ENCODE data around the gene PTGIR. TPM values are rescaled to one million over a fixed set of nuclear protein-coding genes. Genes with fewer than 3 reads are reported as not detected.

Gene PTGIR
- total and polyA plus RNA-seq, 10 of the 15 experiments (the other 5 are each of a cell fraction or from before 2014, with no cell fraction given) = 0.34 to 29.1 (median 9.9) TPM

DNA sequence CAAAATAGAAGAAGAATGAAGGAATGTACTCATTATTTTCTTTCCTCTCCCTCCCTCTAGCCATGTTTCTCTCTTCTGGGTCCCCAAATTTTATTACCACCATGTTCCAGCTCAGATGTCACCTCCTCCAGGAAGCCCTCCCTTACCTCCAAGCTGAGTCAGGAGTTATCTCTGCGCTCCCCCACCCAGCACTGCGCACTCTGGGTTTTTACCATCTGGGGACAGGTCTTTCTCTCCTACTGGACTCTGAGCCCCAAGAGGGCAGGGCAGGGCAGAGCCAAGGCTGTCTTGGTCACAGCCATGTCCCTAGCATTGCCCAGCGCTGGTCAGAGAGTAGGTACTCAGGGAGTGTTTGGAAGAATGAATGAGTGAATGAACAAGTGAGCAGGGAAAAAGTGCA, 8.2 kb upstream of the PTGIR start (continued):
- TF ChIP-seq, protein P1, sequence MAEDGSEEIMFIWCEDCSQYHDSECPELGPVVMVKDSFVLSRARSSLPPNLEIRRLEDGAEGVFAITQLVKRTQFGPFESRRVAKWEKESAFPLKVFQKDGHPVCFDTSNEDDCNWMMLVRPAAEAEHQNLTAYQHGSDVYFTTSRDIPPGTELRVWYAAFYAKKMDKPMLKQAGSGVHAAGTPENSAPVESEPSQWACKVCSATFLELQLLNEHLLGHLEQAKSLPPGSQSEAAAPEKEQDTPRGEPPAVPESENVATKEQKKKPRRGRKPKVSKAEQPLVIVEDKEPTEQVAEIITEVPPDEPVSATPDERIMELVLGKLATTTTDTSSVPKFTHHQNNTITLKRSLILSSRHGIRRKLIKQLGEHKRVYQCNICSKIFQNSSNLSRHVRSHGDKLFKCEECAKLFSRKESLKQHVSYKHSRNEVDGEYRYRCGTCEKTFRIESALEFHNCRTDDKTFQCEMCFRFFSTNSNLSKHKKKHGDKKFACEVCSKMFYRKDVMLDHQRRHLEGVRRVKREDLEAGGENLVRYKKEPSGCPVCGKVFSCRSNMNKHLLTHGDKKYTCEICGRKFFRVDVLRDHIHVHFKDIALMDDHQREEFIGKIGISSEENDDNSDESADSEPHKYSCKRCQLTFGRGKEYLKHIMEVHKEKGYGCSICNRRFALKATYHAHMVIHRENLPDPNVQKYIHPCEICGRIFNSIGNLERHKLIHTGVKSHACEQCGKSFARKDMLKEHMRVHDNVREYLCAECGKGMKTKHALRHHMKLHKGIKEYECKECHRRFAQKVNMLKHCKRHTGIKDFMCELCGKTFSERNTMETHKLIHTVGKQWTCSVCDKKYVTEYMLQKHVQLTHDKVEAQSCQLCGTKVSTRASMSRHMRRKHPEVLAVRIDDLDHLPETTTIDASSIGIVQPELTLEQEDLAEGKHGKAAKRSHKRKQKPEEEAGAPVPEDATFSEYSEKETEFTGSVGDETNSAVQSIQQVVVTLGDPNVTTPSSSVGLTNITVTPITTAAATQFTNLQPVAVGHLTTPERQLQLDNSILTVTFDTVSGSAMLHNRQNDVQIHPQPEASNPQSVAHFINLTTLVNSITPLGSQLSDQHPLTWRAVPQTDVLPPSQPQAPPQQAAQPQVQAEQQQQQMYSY (CRISPR knock-in tag; IDR thresholded peaks at IDR 0.05) = no peak
- TF ChIP-seq SMAD5 (IDR thresholded peaks at IDR 0.05; ENCODE audit: low read depth) = no peak

DNA sequence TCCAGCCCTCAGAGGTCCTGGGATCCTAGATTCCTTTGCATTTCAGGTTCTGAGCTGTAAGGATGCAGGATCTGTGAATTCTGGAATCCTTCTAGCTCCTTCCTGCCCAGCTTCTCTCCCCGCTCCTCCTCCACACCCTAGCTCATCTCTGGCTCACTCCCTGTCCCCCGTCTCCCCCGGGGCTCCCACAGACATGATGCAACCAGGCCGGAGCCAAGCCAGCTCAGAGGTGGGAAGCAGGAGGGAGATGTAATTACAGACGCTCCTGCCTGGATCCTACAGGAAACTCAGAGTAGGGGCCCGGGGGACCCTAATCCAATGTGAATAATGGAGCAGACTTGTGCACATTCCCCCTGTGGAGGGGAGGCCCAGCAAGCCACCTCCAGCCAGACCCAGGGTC, 6.6 kb upstream of the PTGIR start:
- Histone ChIP-seq H3K4me2 (ENCODE audit: control insufficient read depth, insufficient read depth) (no peak overlapping the region), H3K9ac (ENCODE audit: control insufficient read depth, insufficient read depth, low read length) (no peak overlapping the region), H4K20me1 (ENCODE audit: control insufficient read depth, insufficient read depth) (no peaks in the 10 kb centered on the region), H3K27ac (ENCODE audit: control insufficient read depth, insufficient read depth) (no peak overlapping the region), H3K9me3 (replicated peaks; ENCODE audit: control insufficient read depth, insufficient read depth, low read length) (no peaks in the 10 kb centered on the region), H3K27me3 (replicated peaks in 1 of 2; ENCODE audit: control insufficient read depth in 2 of 2, insufficient read depth in 2 of 2, low read length in 1 of 2) (peaks cover 0 to 3% of the 10 kb centered on the region in 2 experiments; a peak in 1 of 4 replicates), H3K4me3 (no peak overlapping the region), H3K36me3 (ENCODE audit: control insufficient read depth in 2 of 2, insufficient read depth in 2 of 2, low read length in 1 of 2) (no peaks in the 10 kb centered on the region), H3K4me1 (ENCODE audit: control insufficient read depth, insufficient read depth, low read length) (peaks cover 13% of the 10 kb centered on the region), H3K79me2 (ENCODE audit: control insufficient read depth, insufficient read depth, low read length) (no peaks in the 10 kb centered on the region), H2AFZ (ENCODE audit: control insufficient read depth, low read depth, low read length) (no peak overlapping the region)
- 41% methylated on average over 6 of the region's 6 CpGs for WGBS (ENCODE audit: insufficient coverage, insufficient replicate concordance, low lambda C conversion rate, missing lambda C conversion rate)
- FAIRE-seq (no peak), ATAC-seq (no peak), DNase-seq (ENCODE audit: low read depth, low spot score) (no peak)
- BruUV-seq (replicated peaks) = no TSS peak
- SMC1A ChIA-PET (ENCODE audit: uncharacterized antibody, unreplicated experiment) = interaction anchor here (1.0 to 2.6 kb wide), 6 partner anchors 10 to 30 kb away, joined by 3 to 15 read pairs (median 5); partner anchors contain the start of genes CALM3 and DACT3
- CTCF ChIA-PET = interaction anchor here (1.0 to 12.1 kb wide), 4 partner anchors 16 to 97 kb away, joined by 3 to 150 read pairs (median 10); partner anchors contain the start of gene DACT3
- RAD21 ChIA-PET (ENCODE audit: unreplicated experiment) = interaction anchor here (1.2 to 2.2 kb wide), 5 partner anchors 8 to 31 kb away, joined by 3 to 9 read pairs (median 4); no protein-coding TSS in a partner anchor
- intact Hi-C loops (cut with micrococcal nuclease; ENCODE audit: unreplicated experiment) (no loop called here), in situ Hi-C loops (cut with MboI) (no loop called here)
- POLR2A ChIA-PET = interaction anchor here (1.0 to 2.7 kb wide), 3 partner anchors 10 to 26 kb away, joined by 3 to 11 read pairs (median 3); no protein-coding TSS in a partner anchor
- TF ChIP-seq HSF1 (IDR thresholded peaks at IDR 0.05; ENCODE audit: low read depth, low read length) = no peak

All from GM12878 (cell line).